GM23338 (cell line): ENCODE measurements around the gene NPC2. TPM values are rescaled to one million over a fixed set of nuclear protein-coding genes. Genes with fewer than 3 reads are reported as not detected.

ENCODE experiments used
- ATAC-seq: fragments of 200-7000 bp; cut with Tn5 transposase; 3 replicates; pipeline ENCODE4 v1.9.1; 2020
- DNase-seq: peaks from one replicate; pipeline ENCODE4 v3.0.0-alpha.2; 2015; ENCODE audit warnings: low spot score
- H2AFZ ChIP-seq: fragments of 200-600 bp; sonication (generic); 2 replicates; pipeline ENCODE4 v1.8.0; 2016; ENCODE audit warnings: antibody characterized with exemption, mild to moderate bottlenecking, moderate library complexity
- H3F3A ChIP-seq: fragments of 200-600 bp; sonication (generic); replicated peaks from 2 replicates; pipeline ENCODE4 v1.8.0; 2017; ENCODE audit warnings: antibody characterized with exemption, mixed run types, low read depth
- H3K27ac ChIP-seq: fragments of 200-600 bp; sonication (generic); 2 replicates; pipeline ENCODE4 v1.6.1; 2016; ENCODE audit warnings: low read depth
- H3K27me3 ChIP-seq: fragments of 200-600 bp; sonication (generic); 2 replicates; pipeline ENCODE4 v1.8.0; 2016; ENCODE audit warnings: mild to moderate bottlenecking, mixed run types, moderate library complexity; ENCODE audit not compliant: insufficient read depth
- H3K36me3 ChIP-seq: fragments of 200-600 bp; sonication (generic); 2 replicates; pipeline ENCODE4 v1.8.0; 2016; ENCODE audit warnings: mild to moderate bottlenecking; ENCODE audit not compliant: insufficient read depth
- H3K4me1 ChIP-seq: fragments of 200-600 bp; sonication (generic); 2 replicates; pipeline ENCODE4 v1.8.0; 2016; ENCODE audit warnings: mild to moderate bottlenecking, moderate library complexity; ENCODE audit not compliant: insufficient read depth
- H3K4me2 ChIP-seq: fragments of 200-600 bp; sonication (generic); 2 replicates; pipeline ENCODE4 v1.7.1; 2017; ENCODE audit warnings: mixed run types
- H3K4me3 ChIP-seq: fragments of 200-600 bp; sonication (generic); 2 replicates; pipeline ENCODE4 v1.6.1; 2016; ENCODE audit warnings: mixed run types
- H3K79me2 ChIP-seq: fragments of 200-600 bp; sonication (generic); replicated peaks from 2 replicates; pipeline ENCODE4 v1.8.0; 2017; ENCODE audit warnings: mild to moderate bottlenecking; ENCODE audit not compliant: insufficient read depth
- H3K9me2 ChIP-seq: fragments of 200-600 bp; sonication (generic); 2 replicates; pipeline ENCODE4 v1.8.0; 2017; ENCODE audit not compliant: insufficient read depth
- H4K20me1 ChIP-seq: fragments of 200-600 bp; sonication (generic); replicated peaks from 2 replicates; pipeline ENCODE4 v1.8.0; 2017; ENCODE audit warnings: mild to moderate bottlenecking; ENCODE audit not compliant: insufficient read depth
- H3K27ac Mint-ChIP-seq: 2 replicates; pipeline ENCODE4 v1.8.0; 2020; ENCODE audit warnings: inconsistent platforms, mild to moderate bottlenecking, moderate library complexity, mixed read lengths
- H3K27me3 Mint-ChIP-seq: 3 replicates; pipeline ENCODE4 v1.8.0; 2022; ENCODE audit warnings: low read depth, mild to moderate bottlenecking, moderate library complexity, mixed read lengths, inconsistent platforms; ENCODE audit not compliant: insufficient read depth, poor library complexity
- H3K36me3 Mint-ChIP-seq: 3 replicates; pipeline ENCODE4 v1.8.0; 2021; ENCODE audit warnings: low read depth, mild to moderate bottlenecking, inconsistent platforms, moderate library complexity, mixed read lengths
- H3K4me1 Mint-ChIP-seq: 3 replicates; pipeline ENCODE4 v1.8.0; 2020; ENCODE audit warnings: mild to moderate bottlenecking, inconsistent platforms, mixed read lengths
- H3K4me3 Mint-ChIP-seq: 3 replicates; pipeline ENCODE4 v1.8.0; 2021; ENCODE audit warnings: moderate library complexity, mild to moderate bottlenecking, inconsistent platforms, mixed read lengths
- H3K9me3 Mint-ChIP-seq: 3 replicates; pipeline ENCODE4 v1.8.0; 2020; ENCODE audit warnings: moderate library complexity, mild to moderate bottlenecking, inconsistent platforms, mixed read lengths
- CREB1 ChIP-seq: fragments of 250-450 bp; sonication (Bioruptor Pico); IDR thresholded peaks from 2 replicates; pipeline ENCODE4 v1.5.0; 2020; ENCODE audit warnings: low read depth, mild to moderate bottlenecking, moderate library complexity
- CTCF ChIP-seq, 2 experiments: fragments of 200-600 bp in 1 of 2; sonication (generic) in 1 of 2; conservative IDR thresholded peaks; 2 replicates each; pipeline versions ENCODE4 v1.5.1 to v1.6.1; 2016 to 2017; ENCODE audit warnings: antibody characterized with exemption in 2 of 2, low read depth in 2 of 2, mild to moderate bottlenecking in 2 of 2, moderate library complexity in 1 of 2
- ETS1 ChIP-seq: IDR thresholded peaks from 2 replicates; pipeline ENCODE4 v1.6.1; 2016; ENCODE audit warnings: antibody characterized with exemption
- EZH2phosphoT487 ChIP-seq: fragments of 200-600 bp; sonication (generic); IDR thresholded peaks from one replicate; pipeline ENCODE4 v1.8.1; 2018; ENCODE audit warnings: antibody characterized with exemption; ENCODE audit not compliant: unreplicated experiment
- POLR2AphosphoS5 ChIP-seq: IDR thresholded peaks from 2 replicates; pipeline ENCODE4 v1.6.1; 2016; ENCODE audit warnings: antibody characterized with exemption, low read depth
- REST ChIP-seq: IDR thresholded peaks from one replicate; pipeline ENCODE4 v1.6.1; 2018; ENCODE audit warnings: antibody characterized with exemption; ENCODE audit not compliant: unreplicated experiment
- STAT1 ChIP-seq: IDR thresholded peaks from one replicate; pipeline ENCODE4 v1.6.1; 2016; ENCODE audit warnings: antibody characterized with exemption; ENCODE audit not compliant: unreplicated experiment
- polyA plus RNA-seq: library from polyadenylated mRNA; unstranded; fragments of >200 nt; fragmentation: Nextera tagmentation; extraction: Ambion mirVana; gene quantifications from 2 replicates; pipeline ENCODE4 v1.2.1, GENCODE V29; 2016
- total RNA-seq: library from RNA; depleted of rRNA; stranded (reverse); fragments of >200 nt; shearing (Covaris generic); gene quantifications from 2 replicates; pipeline ENCODE4 v1.2.3, GENCODE V29; 2014

NPC2 gene
- total and polyA plus RNA-seq, 2 experiments from 2014 or later: 287 to 344 TPM

- TF ChIP-seq REST (no peak), CTCF (conservative IDR thresholded peaks at IDR 0.05; ENCODE audit: low read depth in 2 of 2) (no peak), EZH2phosphoT487 (no peak)
These were observed 49.1 kb upstream of the NPC2 start (continued) for GRCh38 chr14:74542056-74542685.

- Histone ChIP-seq H2AFZ (no peak overlapping the region), H3K4me1 (no peaks in the 10 kb centered on the region), H3K27ac (no peak overlapping the region), H3F3A (no peaks in the 10 kb centered on the region), H4K20me1 (no peaks in the 10 kb centered on the region), H3K36me3 (no peaks in the 10 kb centered on the region), H3K27me3 (no peaks in the 10 kb centered on the region), H3K4me2 (no peak overlapping the region), H3K9me2 (no peaks in the 10 kb centered on the region), H3K4me3 (no peak overlapping the region), H3K79me2 (no peaks in the 10 kb centered on the region)
- no peak overlapping the region for H3K27ac Mint-ChIP-seq
- no peak for ATAC-seq
- no peak for DNase-seq
- H3K4me1 Mint-ChIP-seq: peaks cover under 1% of the 10 kb centered on the region; the same call in 1 of the 3 replicates
- no peaks in the 10 kb centered on the region for H3K36me3 Mint-ChIP-seq
- TF ChIP-seq STAT1 (no peak), EZH2phosphoT487 (no peak), CREB1 (no peak), REST (no peak), ETS1 (no peak), POLR2AphosphoS5 (no peak)
- no peak overlapping the region for H3K4me3 Mint-ChIP-seq
- peaks cover 3% of the 10 kb centered on the region for H3K27me3 Mint-ChIP-seq
- no peaks in the 10 kb centered on the region for H3K9me3 Mint-ChIP-seq
These were observed 48.1 kb upstream of the NPC2 start for GRCh38 chr14:74541225-74541624.
